ENCODE measurements around the gene PRSS27.
"Not testable (repeated sequence)": the region's sequence is repeated elsewhere in the genome, so short reads cannot be mapped to it uniquely, and the experiment has no call there.

The PRSS27 gene

GRCh38 chr16:2724816-2725348 lies 4.9 kb upstream of the PRSS27 start:
- FAIRE-seq, result no peak
- no peak for DNase-seq (ENCODE audit: low spot score)

GRCh38 chr16:2724088-2724676 lies 4.2 kb upstream of the PRSS27 start:
- DNase-seq (ENCODE audit: low spot score) (no peak), FAIRE-seq (no peak)

GRCh38 chr16:2721634-2722173 lies 1.7 kb upstream of the PRSS27 start:
- not testable (repeated sequence) for FAIRE-seq; DNase-seq (ENCODE audit: low spot score)

GRCh38 chr16:2720719-2721633 lies 952 bp upstream of the PRSS27 start:
- FAIRE-seq (no peak), DNase-seq (ENCODE audit: low spot score) (peak; percentile 54)

GRCh38 chr16:2719328-2720063 lies 528 bp downstream of the PRSS27 start:
- no peak for DNase-seq (ENCODE audit: low spot score)
- no peak for FAIRE-seq

GRCh38 chr16:2717383-2718263 lies 2.4 kb downstream of the PRSS27 start:
- DNase-seq (ENCODE audit: low spot score) (no peak), FAIRE-seq (no peak)

GRCh38 chr16:2716948-2717347 lies 3.1 kb downstream of the PRSS27 start:
- DNase-seq (ENCODE audit: low spot score) (no peak), FAIRE-seq (no peak)

GRCh38 chr16:2715966-2716885 lies 3.8 kb downstream of the PRSS27 start:
- FAIRE-seq, result no peak
- no peak for DNase-seq (ENCODE audit: low spot score)

GRCh38 chr16:2715519-2715918 lies 4.5 kb downstream of the PRSS27 start:
- FAIRE-seq (no peak), DNase-seq (ENCODE audit: low spot score) (no peak)

GRCh38 chr16:2715064-2715463 lies 5.0 kb downstream of the PRSS27 start:
- DNase-seq (ENCODE audit: low spot score) (no peak), FAIRE-seq (no peak)

GRCh38 chr16:2713985-2714774 lies 5.8 kb downstream of the PRSS27 start:
- DNase-seq (ENCODE audit: low spot score), result no peak
- FAIRE-seq, result no peak

- DNase-seq (ENCODE audit: low spot score), result no peak
- FAIRE-seq, result no peak
Measured at GRCh38 chr16:2713523-2713922, 6.5 kb downstream of the PRSS27 start.

GRCh38 chr16:2712546-2712945 lies 7.5 kb downstream of the PRSS27 start:
- DNase-seq (ENCODE audit: low spot score), result no peak
- no peak for FAIRE-seq

- DNase-seq (ENCODE audit: low spot score) (no peak), FAIRE-seq (no peak)
Measured at GRCh38 chr16:2712063-2712441, 8.0 kb downstream of the PRSS27 start.

- no peak for FAIRE-seq
Measured at GRCh38 chr16:2711370-2712062, 8.5 kb downstream of the PRSS27 start.

GRCh38 chr16:2710711-2711231 lies 9.3 kb downstream of the PRSS27 start:
- DNase-seq (ENCODE audit: low spot score), result no peak
- FAIRE-seq, result no peak

More at GRCh38 chr16:2711370-2712062, 8.5 kb downstream of the PRSS27 start:
- DNase-seq (ENCODE audit: low spot score), result no peak

GRCh38 chr16:2710021-2710710 lies 9.9 kb downstream of the PRSS27 start:
- DNase-seq (ENCODE audit: low spot score) (no peak), FAIRE-seq (no peak)
